NAMALWA (cell line): ENCODE measurements around the gene EPB41L3.
"Not testable (repeated sequence)": the region's sequence is repeated elsewhere in the genome, so short reads cannot be mapped to it uniquely, and the experiment has no call there.

ENCODE experiments used
- DNase-seq: peaks from one replicate; pipeline ENCODE4 v3.0.0-alpha.2; 2015; ENCODE audit warnings: low spot score

The EPB41L3 gene

GRCh38 chr18:5496305-5496704, 47.5 kb downstream of the EPB41L3 start:
- DNase-seq: no peak

- DNase-seq: no peak
Measured at GRCh38 chr18:5490753-5491480, 52.9 kb downstream of the EPB41L3 start.

- DNase-seq: no peak
Measured at GRCh38 chr18:5488844-5489243, 55.0 kb downstream of the EPB41L3 start.

GRCh38 chr18:5488044-5488443, 55.8 kb downstream of the EPB41L3 start:
- DNase-seq: not testable (repeated sequence)

GRCh38 chr18:5484526-5484925, 59.3 kb downstream of the EPB41L3 start:
- DNase-seq: no peak

- no peak for DNase-seq
Measured at GRCh38 chr18:5481621-5482020, 62.2 kb downstream of the EPB41L3 start.

- no peak for DNase-seq
Measured at GRCh38 chr18:5478261-5478660, 65.5 kb downstream of the EPB41L3 start.

GRCh38 chr18:5476961-5477800, 66.6 kb downstream of the EPB41L3 start:
- DNase-seq: no peak

- no peak for DNase-seq
Measured at GRCh38 chr18:5475267-5475666, 68.5 kb downstream of the EPB41L3 start.

- no peak for DNase-seq
Measured at GRCh38 chr18:5469340-5469739, 74.5 kb downstream of the EPB41L3 start.

GRCh38 chr18:5468394-5468793, 75.4 kb downstream of the EPB41L3 start:
- DNase-seq: no peak

GRCh38 chr18:5467671-5468070, 76.1 kb downstream of the EPB41L3 start:
- no peak for DNase-seq

GRCh38 chr18:5466256-5466655, 77.5 kb downstream of the EPB41L3 start:
- no peak for DNase-seq

GRCh38 chr18:5464251-5464650, 79.5 kb downstream of the EPB41L3 start:
- no peak for DNase-seq

GRCh38 chr18:5463831-5464230, 80.0 kb downstream of the EPB41L3 start:
- no peak for DNase-seq

GRCh38 chr18:5463390-5463789, 80.4 kb downstream of the EPB41L3 start:
- DNase-seq: no peak

GRCh38 chr18:5462227-5462626, 81.6 kb downstream of the EPB41L3 start:
- no peak for DNase-seq

GRCh38 chr18:5461041-5461440, 82.8 kb downstream of the EPB41L3 start:
- no peak for DNase-seq

GRCh38 chr18:5457462-5457957, 86.3 kb downstream of the EPB41L3 start:
- no peak for DNase-seq

- DNase-seq: peak; percentile 8
Measured at GRCh38 chr18:5456577-5457461, 87.0 kb downstream of the EPB41L3 start.

- no peak for DNase-seq
Measured at GRCh38 chr18:5455674-5456073, 88.1 kb downstream of the EPB41L3 start.

GRCh38 chr18:5452943-5453443, 90.8 kb downstream of the EPB41L3 start:
- DNase-seq: no peak
